T-helper 22 cell (primary cell): Measurements from ENCODE around the gene TRMT112.
A peak's percentile ranks its signal among the peaks of the same experiment; 100 is the strongest.

ENCODE experiments used
- DNase-seq: peaks from one replicate; pipeline ENCODE4 v3.0.0-alpha.2; 2020; ENCODE audit warnings: low read depth

The TRMT112 gene

GRCh38 chr11:64351136-64351631 is 33.8 kb upstream of the TRMT112 start:
- DNase-seq, result no peak

- no peak for DNase-seq
Measured at GRCh38 chr11:64349404-64349803, 32.0 kb upstream of the TRMT112 start.

DNA sequence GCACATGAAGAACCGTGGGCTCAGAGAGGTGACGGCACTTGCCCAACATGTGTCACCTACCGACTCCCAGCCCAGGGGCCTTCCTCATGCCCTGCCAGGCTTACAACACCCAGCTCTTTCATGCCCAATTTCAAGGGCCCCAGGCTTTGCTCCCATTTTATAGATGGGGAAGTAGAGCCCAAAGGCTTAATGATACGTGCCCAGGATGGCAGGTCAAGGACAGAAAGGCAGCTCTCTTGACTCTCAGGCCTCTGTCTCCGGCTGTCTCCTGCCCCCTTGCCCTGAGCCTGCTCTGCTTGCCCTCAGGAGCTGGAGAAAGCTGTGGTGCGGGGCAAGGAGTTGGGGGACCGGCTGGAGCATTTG is 31.6 kb upstream of the TRMT112 start:
- DNase-seq, result no peak

- no peak for DNase-seq
Measured at GRCh38 chr11:64348383-64349024, 31.1 kb upstream of the TRMT112 start.

DNA sequence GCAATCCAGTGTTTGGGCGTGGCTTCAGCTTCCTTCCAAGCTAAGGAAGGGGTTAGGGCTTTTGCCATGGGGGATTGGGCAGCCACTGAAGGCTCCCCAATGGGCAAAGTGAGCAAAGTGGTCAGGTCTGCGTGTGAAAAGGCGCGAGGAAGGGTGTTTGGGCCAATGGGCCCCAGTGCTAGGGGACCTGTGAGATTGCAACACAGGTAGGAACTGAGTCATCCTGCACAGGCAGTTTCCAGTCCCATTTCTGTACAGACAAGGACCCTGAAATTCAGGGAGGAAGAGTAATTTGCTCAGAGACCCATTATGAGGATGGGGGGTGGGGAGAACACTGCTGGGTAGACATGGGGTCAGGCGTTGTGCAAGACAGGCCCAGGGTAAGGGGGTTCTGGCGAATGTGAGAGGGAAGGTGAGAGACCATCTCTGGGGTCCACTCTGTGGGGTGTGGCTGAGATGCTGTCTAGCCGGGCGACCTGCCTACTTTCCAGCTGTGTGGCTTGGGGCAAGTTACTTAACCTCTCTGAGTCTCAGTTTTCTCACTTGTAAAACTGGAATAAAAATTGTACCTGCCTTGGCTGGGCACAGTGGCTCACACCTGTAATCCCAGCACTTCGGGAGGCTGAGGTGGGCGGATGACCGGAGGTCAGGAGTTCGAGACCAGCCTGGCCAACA is 30.0 kb upstream of the TRMT112 start:
- no peak for DNase-seq

DNA sequence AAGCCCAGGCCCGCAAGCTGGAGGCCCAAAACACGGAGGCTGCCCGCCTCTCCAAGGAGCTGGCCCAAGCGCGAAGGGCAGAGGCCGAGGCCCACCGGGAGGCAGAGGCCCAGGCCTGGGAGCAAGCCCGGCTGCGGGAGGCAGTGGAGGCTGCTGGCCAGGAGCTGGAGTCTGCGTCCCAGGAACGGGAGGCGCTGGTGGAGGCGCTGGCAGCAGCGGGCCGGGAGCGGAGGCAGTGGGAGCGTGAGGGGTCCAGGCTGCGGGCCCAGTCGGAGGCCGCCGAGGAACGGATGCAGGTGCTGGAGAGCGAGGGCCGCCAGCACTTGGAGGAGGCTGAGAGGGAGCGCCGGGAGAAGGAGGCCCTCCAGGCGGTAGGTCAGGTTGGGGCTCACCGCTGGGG is 27.4 kb upstream of the TRMT112 start:
- no peak for DNase-seq

- DNase-seq, result no peak
Measured at GRCh38 chr11:64343767-64344559, 26.6 kb upstream of the TRMT112 start.

- DNase-seq, result no peak
Measured at GRCh38 chr11:64342869-64343745, 25.7 kb upstream of the TRMT112 start.

- peak; percentile 71 for DNase-seq
Measured at GRCh38 chr11:64341851-64342791, 24.8 kb upstream of the TRMT112 start.

DNA sequence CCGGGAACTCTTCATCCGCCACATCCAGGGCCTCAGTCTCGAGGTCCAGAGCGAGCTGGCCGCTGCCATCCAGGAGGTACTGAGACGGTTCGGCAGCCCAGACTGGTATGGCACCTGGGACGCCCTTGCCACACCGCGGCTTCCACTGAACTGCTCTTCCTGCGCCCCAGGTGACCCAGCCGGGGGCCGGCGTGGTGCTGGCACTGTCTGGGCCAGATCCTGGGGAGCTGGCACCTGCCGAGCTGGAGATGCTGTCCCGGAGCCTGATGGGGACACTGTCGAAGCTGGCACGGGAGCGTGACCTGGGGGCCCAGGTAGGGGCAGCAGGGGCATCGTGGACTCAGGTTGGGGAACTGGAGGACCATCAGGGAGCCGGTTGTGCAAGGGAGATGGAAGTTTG is 24.1 kb upstream of the TRMT112 start:
- no peak for DNase-seq

GRCh38 chr11:64340671-64341335 is 23.4 kb upstream of the TRMT112 start:
- peak; percentile 57 for DNase-seq

GRCh38 chr11:64339754-64340408 is 22.5 kb upstream of the TRMT112 start, which contains the start of gene CCDC88B:
CCDC88B (plus strand) TSS chr11:64340204; CDS start chr11:64340267, 63 bp downstream.
- DNase-seq, result peak; percentile 85

DNA sequence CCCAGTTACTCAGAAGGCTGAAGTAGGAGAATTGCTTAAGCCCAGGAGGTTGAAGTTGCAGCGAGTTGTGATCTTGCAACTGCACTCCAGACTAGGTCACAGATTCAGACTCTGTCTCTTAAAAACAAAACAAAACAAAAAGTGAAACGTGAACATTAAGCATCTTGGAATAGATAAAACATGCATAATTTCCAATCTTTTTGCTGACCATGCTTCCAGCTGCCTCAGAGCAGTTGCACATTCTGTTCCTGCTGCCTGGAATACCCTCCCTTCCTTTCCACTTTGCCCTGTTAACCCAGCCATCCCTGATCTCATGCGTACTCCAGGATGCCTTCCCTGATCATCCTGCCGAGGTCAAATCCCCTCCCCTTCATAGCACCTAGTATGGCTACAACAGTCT is 21.9 kb upstream of the TRMT112 start:
- no peak for DNase-seq

GRCh38 chr11:64338716-64339115 is 21.4 kb upstream of the TRMT112 start:
- DNase-seq, result no peak

- no peak for DNase-seq
Measured at GRCh38 chr11:64337538-64338249, 20.3 kb upstream of the TRMT112 start.

GRCh38 chr11:64334764-64335735 is 17.7 kb upstream of the TRMT112 start:
- DNase-seq, result no peak

- DNase-seq, result no peak
Measured at GRCh38 chr11:64333556-64333955, 16.2 kb upstream of the TRMT112 start.
